Measurements from ENCODE around the gene TTC12. TPM values are rescaled to one million over a fixed set of nuclear protein-coding genes. Genes with fewer than 3 reads are reported as not detected.

The TTC12 gene
- total and polyA plus RNA-seq, 12 donors = 3.3 to 18.0 (median 7.8) TPM

GRCh38 chr11:113269096-113269495 lies 45.3 kb upstream of the TTC12 start:
- intact Hi-C loops (cut with DNase I) = no loop called here
- Histone ChIP-seq H3K4me1 (peaks cover 0 to 17% (median 6%) of the 10 kb centered on the region in 9 donors), H3K27me3 (no peaks in the 10 kb centered on the region), H3K9me3 (no peaks in the 10 kb centered on the region), H3K4me3 (no peak overlapping the region), H3K27ac (no peak overlapping the region), H3K36me3 (peaks cover 0 to 11% (median 0%) of the 10 kb centered on the region in 9 donors)
- 95 to 100% methylated on average over 2 of the region's 2 CpGs for WGBS, 2 donors
- ATAC-seq (no peak), DNase-seq (no peak)
- no peak for TF ChIP-seq CTCF (IDR thresholded peaks at IDR 0.05)

- H3K4me1 ChIP-seq = peaks cover 0 to 17% (median 6%) of the 10 kb centered on the region in 9 donors
- H3K27me3 ChIP-seq = no peaks in the 10 kb centered on the region
- DNase-seq (no peak), ATAC-seq (no peak)
- H3K36me3 ChIP-seq = peaks cover 0 to 11% (median 0%) of the 10 kb centered on the region in 9 donors
- intact Hi-C loops (cut with DNase I) = loop anchor here in 2 of 10 donors (10.0 kb wide), 2 partner anchors 125 to 305 kb away; partner anchors contain the start of gene NCAM1 (in 1 of the 2)
- 89 to 93% methylated on average over 5 of the region's 5 CpGs for WGBS, 2 donors
- no peak for TF ChIP-seq CTCF (IDR thresholded peaks at IDR 0.05)
- H3K27ac ChIP-seq = no peak overlapping the region
- H3K9me3 ChIP-seq = no peaks in the 10 kb centered on the region
- H3K4me3 ChIP-seq = no peak overlapping the region
These were observed 44.7 kb upstream of the TTC12 start for GRCh38 chr11:113269636-113270035.

GRCh38 chr11:113270080-113270479 lies 44.3 kb upstream of the TTC12 start:
- no peaks in the 10 kb centered on the region for H3K9me3 ChIP-seq
- H3K27ac ChIP-seq = no peak overlapping the region
- no peak for ATAC-seq
- H3K27me3 ChIP-seq = no peaks in the 10 kb centered on the region
- DNase-seq = no peak
- no peak for TF ChIP-seq CTCF (IDR thresholded peaks at IDR 0.05)
- H3K4me1 ChIP-seq = peaks cover 0 to 12% (median 6%) of the 10 kb centered on the region in 9 donors
- intact Hi-C loops (cut with DNase I) = loop anchor here in 2 of 10 donors (10.0 kb wide), 2 partner anchors 125 to 305 kb away; partner anchors contain the start of gene NCAM1 (in 1 of the 2)
- WGBS, 2 donors = 95 to 96% methylated on average over 13 of the region's 13 CpGs
- H3K4me3 ChIP-seq = no peak overlapping the region
- peaks cover 0 to 10% (median 0%) of the 10 kb centered on the region in 9 donors for H3K36me3 ChIP-seq

GRCh38 chr11:113271551-113272245 lies 42.7 kb upstream of the TTC12 start:
- DNase-seq = no peak

More at GRCh38 chr11:113271551-113272245, 42.7 kb upstream of the TTC12 start:
- 93 to 94% methylated on average over 14 of the region's 14 CpGs for WGBS, 2 donors
- Histone ChIP-seq H3K27ac (no peak overlapping the region), H3K9me3 (no peaks in the 10 kb centered on the region), H3K4me1 (peaks cover 0 to 5% (median 0%) of the 10 kb centered on the region in 9 donors), H3K4me3 (no peak overlapping the region), H3K27me3 (no peaks in the 10 kb centered on the region), H3K36me3 (peaks cover 0 to 19% (median 0%) of the 10 kb centered on the region in 9 donors)
- no peak for TF ChIP-seq CTCF (IDR thresholded peaks at IDR 0.05)
- ATAC-seq = no peak
- intact Hi-C loops (cut with DNase I) = loop anchor here in 2 of 10 donors (10.0 kb wide), 2 partner anchors 127 to 307 kb away; partner anchors contain the start of gene NCAM1 (in 1 of the 2)

Data from heart right ventricle (tissue), 16 donors.